MM.1S (cell line): ENCODE results near the gene PYCARD.
"Not testable (repeated sequence)": the region's sequence is repeated elsewhere in the genome, so short reads cannot be mapped to it uniquely, and the experiment has no call there.

Experiments
- DNase-seq: peaks from one replicate; pipeline ENCODE4 v3.0.0-alpha.2; 2015
- H2AFZ ChIP-seq: fragments of 300-600 bp; sonication (generic); 2 replicates; pipeline ENCODE4 v1.6.0; 2016; ENCODE audit warnings: antibody characterized with exemption, low read length
- H3F3A ChIP-seq: fragments of 300-600 bp; sonication (generic); 2 replicates; pipeline ENCODE4 v1.6.1; 2016; ENCODE audit warnings: mild to moderate bottlenecking, antibody characterized with exemption, low read length, moderate library complexity, mixed read lengths; ENCODE audit not compliant: insufficient read depth
- H3K27ac ChIP-seq: fragments of 300-600 bp; sonication (generic); 2 replicates; pipeline ENCODE4 v1.5.1; 2016; ENCODE audit warnings: mild to moderate bottlenecking, low read length
- H3K27me3 ChIP-seq: fragments of 300-600 bp; sonication (generic); replicated peaks from 2 replicates; pipeline ENCODE4 v1.6.0; 2016; ENCODE audit warnings: low read length; ENCODE audit not compliant: insufficient read depth
- H3K36me3 ChIP-seq: fragments of 300-600 bp; sonication (generic); replicated peaks from 2 replicates; pipeline ENCODE4 v1.6.1; 2016; ENCODE audit warnings: mild to moderate bottlenecking, low read length, mixed read lengths; ENCODE audit not compliant: insufficient read depth
- H3K4me1 ChIP-seq: fragments of 300-600 bp; sonication (generic); 2 replicates; pipeline ENCODE4 v1.6.1; 2016; ENCODE audit warnings: low read length, mixed read lengths
- H3K4me2 ChIP-seq: fragments of 300-600 bp; sonication (generic); 2 replicates; pipeline ENCODE4 v1.6.0; 2016; ENCODE audit warnings: low read depth, low read length
- H3K4me3 ChIP-seq: fragments of 300-600 bp; sonication (generic); 2 replicates; pipeline ENCODE4 v1.5.1; 2016; ENCODE audit warnings: low read length, mixed read lengths
- H3K79me2 ChIP-seq: fragments of 300-600 bp; sonication (generic); 2 replicates; pipeline ENCODE4 v1.6.1; 2016; ENCODE audit warnings: mixed run types, low read length, mixed read lengths
- H3K9ac ChIP-seq: fragments of 300-600 bp; sonication (generic); 2 replicates; pipeline ENCODE4 v1.6.1; 2016; ENCODE audit warnings: low read length, mixed read lengths
- H3K9me2 ChIP-seq: fragments of 300-600 bp; sonication (generic); replicated peaks from 2 replicates; pipeline ENCODE4 v1.6.1; 2016; ENCODE audit warnings: mild to moderate bottlenecking, low read length, mixed read lengths; ENCODE audit not compliant: insufficient read depth
- H3K9me3 ChIP-seq: fragments of 300-600 bp; sonication (generic); replicated peaks from 2 replicates; pipeline ENCODE4 v1.6.1; 2016; ENCODE audit warnings: mild to moderate bottlenecking, low read length, mixed read lengths; ENCODE audit not compliant: insufficient read depth
- H4K20me1 ChIP-seq: fragments of 300-600 bp; sonication (generic); 2 replicates; pipeline ENCODE4 v1.6.1; 2016; ENCODE audit warnings: mild to moderate bottlenecking, low read length, moderate library complexity, mixed read lengths; ENCODE audit not compliant: insufficient read depth
- CTCF ChIP-seq: fragments of 300-600 bp; sonication (generic); IDR thresholded peaks from 2 replicates; pipeline ENCODE4 v1.5.1; 2016; ENCODE audit warnings: antibody characterized with exemption, low read length, mixed read lengths
- EZH2 ChIP-seq: fragments of 300-600 bp; sonication (generic); optimal IDR thresholded peaks from 2 replicates; pipeline ENCODE3; 2017; ENCODE audit warnings: low read depth, mild to moderate bottlenecking, antibody characterized with exemption, low read length, mixed read lengths
- EZH2phosphoT487 ChIP-seq: fragments of 300-600 bp; sonication (generic); IDR thresholded peaks from 2 replicates; pipeline ENCODE4 v1.6.1; 2018; ENCODE audit warnings: antibody characterized with exemption, low read length

PYCARD gene

DNA sequence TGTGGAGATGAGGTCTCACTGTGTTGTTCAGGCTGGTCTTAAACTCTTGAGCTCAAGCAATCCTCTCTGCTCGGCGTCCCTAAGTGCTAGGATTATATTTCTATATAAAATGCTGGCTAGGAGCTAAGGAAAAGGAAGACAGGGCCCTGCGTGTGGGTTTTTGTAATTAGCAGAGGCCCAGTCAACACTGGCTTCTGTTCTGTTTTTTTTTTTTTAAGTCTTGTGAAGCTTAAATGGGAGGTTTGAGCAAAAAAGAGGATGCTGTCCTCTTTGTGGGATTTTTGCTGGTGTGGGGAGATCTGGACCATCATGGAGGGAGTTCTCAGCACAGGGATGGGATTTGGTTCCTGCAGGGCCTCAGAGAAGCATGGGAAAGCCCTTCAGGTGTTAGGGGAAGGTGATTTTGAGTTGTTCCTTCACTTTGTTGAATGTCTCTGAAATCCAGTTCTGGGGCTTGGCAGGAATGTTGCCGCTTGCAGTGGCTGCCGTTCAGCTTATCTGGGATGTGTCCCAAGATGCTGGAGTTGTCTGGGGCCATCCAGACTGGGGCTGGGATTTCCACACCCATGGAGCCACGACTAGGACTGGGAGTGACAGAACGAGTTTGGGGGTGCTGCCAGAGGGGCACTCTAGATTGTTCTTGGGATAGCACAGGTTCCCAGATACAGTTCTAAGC, 4.2 kb downstream of the PYCARD start:
- peaks cover 15% of the 10 kb centered on the region; the same call in 1 of the 2 replicates for H3F3A ChIP-seq
- no peaks in the 10 kb centered on the region for H3K27me3 ChIP-seq
- H3K9me3 ChIP-seq: no peaks in the 10 kb centered on the region
- H3K4me3 ChIP-seq: no peak overlapping the region
- H2AFZ ChIP-seq: no peak overlapping the region
- H3K4me1 ChIP-seq: peaks cover 10% of the 10 kb centered on the region
- DNase-seq: no peak
- H3K4me2 ChIP-seq: no peak overlapping the region
- H3K9ac ChIP-seq: no peak overlapping the region
- no peak for TF ChIP-seq CTCF
- no peak for TF ChIP-seq EZH2phosphoT487
- TF ChIP-seq EZH2: no peak
- H3K36me3 ChIP-seq: 0 out of 2 replicates have a peak, but pooled peaks cover under 1% of the 10 kb centered on the region
- no peaks in the 10 kb centered on the region for H3K9me2 ChIP-seq
- no peaks in the 10 kb centered on the region for H4K20me1 ChIP-seq
- no peak overlapping the region for H3K27ac ChIP-seq
- H3K79me2 ChIP-seq: no peaks in the 10 kb centered on the region

DNA sequence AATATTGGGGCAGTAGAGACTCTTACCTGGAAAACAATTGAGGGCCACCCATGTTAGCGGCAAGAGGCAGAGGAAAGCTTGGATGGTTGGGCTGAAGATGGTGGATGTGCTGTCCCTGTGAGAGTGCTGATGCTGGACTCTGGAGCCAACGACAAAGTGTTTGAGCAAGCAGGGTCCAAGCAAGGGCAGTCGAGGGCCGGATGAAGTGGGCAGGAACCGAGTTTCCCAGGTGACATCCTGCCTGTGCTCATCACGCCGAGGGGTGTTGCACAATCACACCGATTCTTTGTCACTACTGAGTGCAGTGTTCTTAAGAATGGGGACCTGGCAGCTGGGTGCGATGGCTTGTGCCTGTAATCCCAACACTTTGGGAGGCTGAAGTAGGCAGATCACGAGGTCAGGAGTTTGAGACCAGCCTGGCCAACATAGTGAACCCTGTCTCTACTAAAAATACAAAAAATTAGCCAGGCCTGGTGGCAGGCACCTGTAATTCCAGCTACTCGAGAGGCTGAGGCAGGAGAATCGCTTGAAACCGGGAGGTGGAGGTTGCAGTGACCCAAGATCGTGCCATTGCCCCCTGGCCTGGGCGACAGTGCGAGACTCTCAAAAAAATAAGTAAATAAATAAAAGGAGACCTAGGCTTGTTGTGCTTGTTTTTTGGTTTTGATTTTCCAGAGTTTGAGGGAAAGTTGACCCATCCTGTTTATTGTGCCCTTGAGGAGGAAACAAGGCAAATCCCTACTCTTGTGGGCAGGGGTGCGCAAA, 6.1 kb downstream of the PYCARD start:
- H4K20me1 ChIP-seq: no peaks in the 10 kb centered on the region; the same call in 1 of the 2 replicates

GRCh38 chr16:31195861-31196260, 6.7 kb downstream of the PYCARD start:
- not testable (repeated sequence) for H3K4me3 ChIP-seq, DNase-seq, H2AFZ ChIP-seq, H3K4me2 ChIP-seq, H3F3A ChIP-seq, H4K20me1 ChIP-seq, H3K27ac ChIP-seq, H3K79me2 ChIP-seq, H3K9ac ChIP-seq, H3K9me2 ChIP-seq, H3K27me3 ChIP-seq, H3K9me3 ChIP-seq, H3K36me3 ChIP-seq, H3K4me1 ChIP-seq

More for the DNA sequence above, 6.1 kb downstream of the PYCARD start:
- H3K9me2 ChIP-seq: no peaks in the 10 kb centered on the region
- no peak overlapping the region for H2AFZ ChIP-seq
- DNase-seq: no peak
- H3K27me3 ChIP-seq: no peaks in the 10 kb centered on the region
- 0 out of 2 replicates have a peak, but pooled peaks cover 4% of the 10 kb centered on the region for H3K79me2 ChIP-seq
- peaks cover 7% of the 10 kb centered on the region; the same call in 1 of the 2 replicates for H3K36me3 ChIP-seq
- H3K4me3 ChIP-seq: no peak overlapping the region
- no peaks in the 10 kb centered on the region for H3K9me3 ChIP-seq
- H3K9ac ChIP-seq: no peak overlapping the region
- peaks cover 7% of the 10 kb centered on the region for H3K4me1 ChIP-seq
- no peak overlapping the region for H3K4me2 ChIP-seq
- TF ChIP-seq CTCF (no peak), EZH2 (no peak), EZH2phosphoT487 (no peak)
- peaks cover 8% of the 10 kb centered on the region; the same call in 1 of the 2 replicates for H3F3A ChIP-seq
- H3K27ac ChIP-seq: no peak overlapping the region

GRCh38 chr16:31194898-31195297, 7.7 kb downstream of the PYCARD start:
- H3K4me3 ChIP-seq: no peak overlapping the region
- no peaks in the 10 kb centered on the region for H3K27me3 ChIP-seq
- H3K9me2 ChIP-seq: no peaks in the 10 kb centered on the region
- no peak for TF ChIP-seq EZH2phosphoT487
- no peak for TF ChIP-seq EZH2
- no peak for TF ChIP-seq CTCF
- no peak overlapping the region for H3K27ac ChIP-seq
- no peak for DNase-seq
- H4K20me1 ChIP-seq: no peaks in the 10 kb centered on the region; the same call in 1 of the 2 replicates
- H3F3A ChIP-seq: peaks cover 11% of the 10 kb centered on the region
- no peaks in the 10 kb centered on the region for H3K9me3 ChIP-seq
- H3K4me2 ChIP-seq: no peak overlapping the region
- H2AFZ ChIP-seq: no peak overlapping the region
- H3K9ac ChIP-seq: no peak overlapping the region
- H3K4me1 ChIP-seq: no peaks in the 10 kb centered on the region; the same call in 1 of the 2 replicates
- H3K79me2 ChIP-seq: peaks cover 15% of the 10 kb centered on the region; the same call in 1 of the 2 replicates
- peaks cover 19% of the 10 kb centered on the region for H3K36me3 ChIP-seq
